Erythroblast (primary cell): ENCODE results near the gene HDGFL2.

Experiments used
- DNase-seq, 2 experiments: peaks; one replicate each; lab custom pipeline; 2025; lab: John Stamatoyannopoulos, UW
- GATA1 ChIP-seq: IDR thresholded peaks from 2 replicates; pipeline ENCODE4 v1.6.1; 2011; ENCODE audit warnings: low read depth, mild to moderate bottlenecking, control low read depth, low read length, moderate library complexity
- POLR2A ChIP-seq: IDR thresholded peaks from 2 replicates; pipeline ENCODE4 v1.6.1; 2011; ENCODE audit warnings: mild to moderate bottlenecking, low read length

The HDGFL2 gene

GRCh38 chr19:4471403-4472173 lies 509 bp upstream of the HDGFL2 start:
- peak; percentile 100 for DNase-seq
- TF ChIP-seq GATA1 (no peak), POLR2A (peak; percentile 91)

- TF ChIP-seq GATA1 (no peak), POLR2A (no peak)
- no peak for DNase-seq
Observed at GRCh38 chr19:4473011-4473762, 1.1 kb downstream of the HDGFL2 start.

- no peak for TF ChIP-seq POLR2A
- TF ChIP-seq GATA1: no peak
- DNase-seq: no peak
Observed at GRCh38 chr19:4473763-4474513, 1.8 kb downstream of the HDGFL2 start.

- TF ChIP-seq GATA1 (no peak), POLR2A (no peak)
- no peak for DNase-seq
Observed at GRCh38 chr19:4474514-4475022, 2.5 kb downstream of the HDGFL2 start.

- TF ChIP-seq POLR2A: no peak
- no peak for TF ChIP-seq GATA1
- DNase-seq: no peak
Observed at GRCh38 chr19:4477034-4477801, 5.1 kb downstream of the HDGFL2 start.

GRCh38 chr19:4482721-4483364 lies 10.7 kb downstream of the HDGFL2 start:
- no peak for DNase-seq
- no peak for TF ChIP-seq GATA1

- DNase-seq: no peak
- TF ChIP-seq POLR2A (no peak), GATA1 (no peak)
Observed at GRCh38 chr19:4483385-4483784, 11.3 kb downstream of the HDGFL2 start.

- TF ChIP-seq GATA1 (no peak), POLR2A (no peak)
- no peak for DNase-seq
Observed at GRCh38 chr19:4487572-4487971, 15.5 kb downstream of the HDGFL2 start.

- no peak for DNase-seq
- TF ChIP-seq GATA1: no peak
- no peak for TF ChIP-seq POLR2A
Observed at GRCh38 chr19:4488496-4488895, 16.4 kb downstream of the HDGFL2 start.

GRCh38 chr19:4491446-4491845 lies 19.3 kb downstream of the HDGFL2 start:
- no peak for DNase-seq
- TF ChIP-seq GATA1: no peak
- TF ChIP-seq POLR2A: no peak

- no peak for TF ChIP-seq POLR2A
- no peak for DNase-seq
Observed at GRCh38 chr19:4492337-4493103, 20.4 kb downstream of the HDGFL2 start.

- TF ChIP-seq GATA1 (no peak), POLR2A (no peak)
Observed at GRCh38 chr19:4493104-4493928, 21.2 kb downstream of the HDGFL2 start.

More at GRCh38 chr19:4493104-4493928, 21.2 kb downstream of the HDGFL2 start:
- DNase-seq: peak in 1 of 2 experiments; percentile 45
